GM18951 (cell line): Measurements from ENCODE around the gene WNT9B.

Experiments used
- POLR2A ChIP-seq: IDR thresholded peaks from 4 replicates; pipeline ENCODE4 v1.6.1; 2011; ENCODE audit warnings: mild to moderate bottlenecking; ENCODE audit not compliant: insufficient read length, insufficient read depth; ENCODE audit errors: extremely low read depth
- in situ Hi-C: fragments of 300-500 bp; cut with MboI; formaldehyde crosslinking; loops from one replicate; pipeline ENCODE4 v1.12.0; 2022; ENCODE audit warnings: low sequenced_read_pairs, mixed read lengths, inconsistent platforms; ENCODE audit not compliant: unreplicated experiment

WNT9B gene

GRCh38 chr17:46854515-46854914 is 3.1 kb downstream of the WNT9B start:
- no peak for TF ChIP-seq POLR2A
- in situ Hi-C loops, result no loop called here

- in situ Hi-C loops, result no loop called here
- no peak for TF ChIP-seq POLR2A
Measured at GRCh38 chr17:46854948-46855347, 3.6 kb downstream of the WNT9B start.

DNA sequence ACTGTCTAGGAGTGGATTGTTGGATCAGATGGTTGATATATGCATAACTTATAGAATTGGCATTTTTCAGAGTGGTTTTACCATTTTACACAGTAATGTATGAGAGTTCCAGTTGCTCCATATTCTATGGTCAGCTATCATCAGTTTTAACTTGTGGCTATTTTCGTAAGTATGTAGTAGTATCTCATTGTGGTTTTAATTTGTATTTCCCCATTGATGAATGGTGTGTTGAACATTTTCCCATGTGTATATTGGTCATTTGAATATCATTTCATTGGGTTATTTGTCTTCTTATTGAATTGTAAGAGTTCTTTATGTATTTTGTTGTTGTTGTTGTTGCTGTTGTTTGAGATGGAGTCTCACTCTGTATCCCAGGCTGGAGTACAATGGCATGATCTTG is 6.2 kb downstream of the WNT9B start:
- in situ Hi-C loops, result no loop called here
- TF ChIP-seq POLR2A, result no peak

DNA sequence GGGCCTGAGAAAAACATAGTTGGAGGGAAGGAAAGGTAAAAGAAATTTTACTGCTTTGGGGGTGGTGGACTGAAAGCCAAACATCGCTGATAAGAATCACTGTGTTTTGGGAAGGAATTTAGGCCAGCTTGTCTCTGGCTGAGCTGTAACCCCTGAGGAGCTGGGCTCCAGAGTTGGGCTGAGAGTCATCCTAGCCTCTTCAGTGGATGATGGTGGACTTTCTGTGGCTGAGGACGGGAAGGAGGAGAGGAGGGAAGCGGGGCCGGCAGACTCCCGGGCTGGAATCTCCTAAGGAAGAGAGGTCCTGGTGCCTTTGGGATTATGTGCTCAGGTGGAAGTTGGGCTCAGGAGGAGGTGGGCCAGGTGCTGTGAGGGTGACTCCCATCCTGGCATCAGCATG is 8.6 kb downstream of the WNT9B start:
- in situ Hi-C loops, result no loop called here
- TF ChIP-seq POLR2A, result no peak

DNA sequence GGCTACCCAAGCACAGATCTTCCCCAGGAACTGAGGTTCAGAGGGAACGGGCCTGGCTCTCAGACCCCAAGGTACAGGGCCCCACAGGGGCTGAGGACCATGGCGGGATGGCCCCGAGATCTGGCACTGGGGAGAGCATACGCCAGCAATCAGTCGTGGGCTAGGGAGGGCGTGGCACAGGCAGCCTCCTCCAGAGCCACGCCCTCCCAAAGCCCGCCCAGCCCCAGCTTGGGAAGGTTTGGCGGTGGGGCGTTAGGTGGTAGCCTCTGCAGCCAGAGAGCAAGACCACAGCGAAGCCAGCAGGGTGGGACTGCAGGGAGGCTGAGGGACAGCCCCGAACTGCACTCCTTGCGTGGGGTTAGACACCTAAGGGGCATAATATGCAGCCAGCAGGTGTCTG is 11.6 kb downstream of the WNT9B start:
- TF ChIP-seq POLR2A, result no peak
- in situ Hi-C loops, result no loop called here

GRCh38 chr17:46863383-46864121 is 12.2 kb downstream of the WNT9B start:
- TF ChIP-seq POLR2A, result no peak
- in situ Hi-C loops, result no loop called here

GRCh38 chr17:46865100-46865499 is 13.7 kb downstream of the WNT9B start:
- TF ChIP-seq POLR2A, result no peak
- in situ Hi-C loops, result no loop called here

DNA sequence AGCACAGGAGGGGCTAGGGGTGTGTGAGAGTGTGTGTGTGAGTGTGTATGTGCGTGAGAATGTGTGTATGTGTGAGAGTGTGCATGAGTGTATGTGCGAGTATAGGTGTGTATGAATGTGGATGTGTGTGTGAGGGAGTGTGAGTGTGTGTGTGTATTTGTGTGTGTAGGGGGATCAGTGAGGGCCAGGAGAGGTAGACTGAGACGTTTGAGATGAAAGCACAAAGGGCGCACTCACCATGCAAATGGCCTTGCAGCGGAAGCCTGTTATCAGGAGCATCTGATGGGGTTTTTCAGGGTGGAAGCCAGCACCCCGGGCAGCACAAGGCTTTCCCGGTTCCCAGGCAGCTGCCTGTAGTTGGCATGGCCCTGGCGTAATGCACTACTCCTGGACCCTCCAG is 14.9 kb downstream of the WNT9B start:
- TF ChIP-seq POLR2A, result no peak
- in situ Hi-C loops, result no loop called here

- no peak for TF ChIP-seq POLR2A
- in situ Hi-C loops, result no loop called here
Measured at GRCh38 chr17:46866747-46867146, 15.4 kb downstream of the WNT9B start.

GRCh38 chr17:46868689-46869187 is 17.4 kb downstream of the WNT9B start:
- in situ Hi-C loops, result no loop called here
- TF ChIP-seq POLR2A, result no peak

GRCh38 chr17:46869296-46869695 is 17.9 kb downstream of the WNT9B start:
- TF ChIP-seq POLR2A, result no peak
- in situ Hi-C loops, result no loop called here

GRCh38 chr17:46869975-46870803 is 18.8 kb downstream of the WNT9B start:
- no peak for TF ChIP-seq POLR2A
- in situ Hi-C loops, result no loop called here

- TF ChIP-seq POLR2A, result no peak
- in situ Hi-C loops, result no loop called here
Measured at GRCh38 chr17:46872421-46872820, 21.0 kb downstream of the WNT9B start.

DNA sequence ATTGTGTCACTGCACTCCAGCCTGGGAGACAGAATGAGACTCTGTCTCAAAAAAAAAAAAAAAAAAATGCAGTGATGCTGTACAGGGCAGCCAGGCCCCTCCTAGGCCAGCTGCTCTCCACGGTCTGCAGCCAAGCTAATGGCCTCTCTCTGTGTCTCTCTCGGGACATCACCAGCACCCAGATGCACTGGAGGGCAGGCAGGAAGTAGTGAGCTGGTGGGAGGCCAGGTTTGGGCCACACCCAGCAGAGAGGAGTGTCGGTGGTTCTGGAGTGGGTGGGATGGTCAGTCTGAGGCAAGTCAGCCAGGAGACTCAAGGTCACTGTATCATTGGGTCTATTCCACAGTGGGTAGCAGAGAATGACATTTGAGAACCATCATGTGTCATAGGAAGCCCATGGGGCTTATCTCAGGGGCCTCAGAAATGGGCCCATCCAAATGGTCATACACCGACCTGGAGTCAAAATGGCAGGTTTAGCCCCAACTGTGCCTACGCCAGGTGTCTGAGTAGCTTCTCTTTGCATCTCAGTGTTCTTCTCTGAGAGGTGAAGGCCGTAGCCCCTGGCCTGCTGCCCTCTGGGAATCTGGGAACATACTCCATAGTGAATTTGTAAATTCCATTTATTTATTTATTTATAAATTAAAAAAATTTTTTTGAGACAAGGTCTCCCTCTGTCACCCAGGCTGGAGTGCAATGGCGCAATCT is 22.7 kb downstream of the WNT9B start:
- in situ Hi-C loops, result no loop called here
- no peak for TF ChIP-seq POLR2A

- no peak for TF ChIP-seq POLR2A
- in situ Hi-C loops, result no loop called here
Measured at GRCh38 chr17:46874906-46875305, 23.5 kb downstream of the WNT9B start.
